Effector CD8-positive, alpha-beta T cell (primary cell): ENCODE data around the gene VWA1.
"Not testable (repeated sequence)": the region's sequence is repeated elsewhere in the genome, so short reads cannot be mapped to it uniquely, and the experiment has no call there.

Experiments
- DNase-seq: peaks from one replicate; lab custom pipeline; 2025; lab: John Stamatoyannopoulos, UW

VWA1 gene

GRCh38 chr1:1455934-1456333, 20.4 kb downstream of the VWA1 start:
- not testable (repeated sequence) for DNase-seq

GRCh38 chr1:1456683-1457255, 21.3 kb downstream of the VWA1 start:
- DNase-seq: not testable (repeated sequence)

- not testable (repeated sequence) for DNase-seq
Measured at GRCh38 chr1:1459156-1459555, 23.7 kb downstream of the VWA1 start.

- not testable (repeated sequence) for DNase-seq
Measured at GRCh38 chr1:1459711-1460110, 24.2 kb downstream of the VWA1 start.

- no peak for DNase-seq
Measured at GRCh38 chr1:1460540-1461130, 25.1 kb downstream of the VWA1 start.

GRCh38 chr1:1461721-1462317, 26.3 kb downstream of the VWA1 start:
- no peak for DNase-seq

- DNase-seq: no peak
Measured at GRCh38 chr1:1462318-1462966, 27.0 kb downstream of the VWA1 start.

GRCh38 chr1:1463312-1463711, 27.8 kb downstream of the VWA1 start:
- DNase-seq: no peak

- not testable (repeated sequence) for DNase-seq
Measured at GRCh38 chr1:1468196-1468985, 32.9 kb downstream of the VWA1 start.

- DNase-seq: no peak
Measured at GRCh38 chr1:1470626-1471388, 35.3 kb downstream of the VWA1 start.

GRCh38 chr1:1471389-1472052, 36.0 kb downstream of the VWA1 start, which contains the start of gene ATAD3B:
TSS of gene ATAD3B (plus strand) at chr1:1471765. CDS start at chr1:1471885, 120 bp downstream.
- DNase-seq: peak; percentile 84

- DNase-seq: peak; percentile 5
Measured at GRCh38 chr1:1472053-1472876, 36.8 kb downstream of the VWA1 start.

GRCh38 chr1:1476011-1476410, 40.5 kb downstream of the VWA1 start:
- not testable (repeated sequence) for DNase-seq

- DNase-seq: no peak
Measured at GRCh38 chr1:1477206-1477605, 41.7 kb downstream of the VWA1 start.

- no peak for DNase-seq
Measured at GRCh38 chr1:1479547-1480487, 44.3 kb downstream of the VWA1 start.

GRCh38 chr1:1480488-1480867, 45.0 kb downstream of the VWA1 start:
- DNase-seq: not testable (repeated sequence)

- DNase-seq: not testable (repeated sequence)
Measured at GRCh38 chr1:1481811-1482210, 46.3 kb downstream of the VWA1 start.

GRCh38 chr1:1482856-1483255, 47.4 kb downstream of the VWA1 start:
- no peak for DNase-seq

GRCh38 chr1:1483714-1484113, 48.2 kb downstream of the VWA1 start:
- no peak for DNase-seq
